HG03469 (cell line): Measurements from ENCODE around the gene POPDC3.
"Not testable (repeated sequence)": the region's sequence is repeated elsewhere in the genome, so short reads cannot be mapped to it uniquely, and the experiment has no call there.

Experiments used
- ATAC-seq: cut with Tn5 transposase; IDR thresholded peaks from one replicate; pipeline ENCODE4 v1.9.1; 2021; ENCODE audit warnings: mild to moderate bottlenecking, moderate library complexity, moderate number of reproducible peaks; ENCODE audit not compliant: unreplicated experiment

POPDC3 gene

DNA sequence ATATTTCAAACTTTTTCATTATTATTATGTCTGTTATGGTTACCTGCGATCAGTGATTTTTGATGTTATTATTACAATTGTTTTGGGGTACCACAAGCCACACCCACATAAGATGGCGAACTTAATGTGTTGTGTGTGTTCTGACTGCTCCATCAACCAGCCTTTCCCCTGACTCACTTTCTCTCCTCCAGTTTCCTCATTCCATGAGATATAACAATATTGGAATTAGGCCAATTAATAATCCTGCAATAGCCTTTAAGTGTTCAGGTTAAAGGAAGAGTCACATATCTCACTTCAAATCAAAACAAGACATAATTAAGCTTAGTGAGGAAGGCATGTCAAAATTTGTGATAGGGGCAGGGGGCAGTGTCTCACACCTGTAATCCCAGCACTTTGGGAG lies 16.3 kb upstream of the POPDC3 start:
- ATAC-seq = no peak

DNA sequence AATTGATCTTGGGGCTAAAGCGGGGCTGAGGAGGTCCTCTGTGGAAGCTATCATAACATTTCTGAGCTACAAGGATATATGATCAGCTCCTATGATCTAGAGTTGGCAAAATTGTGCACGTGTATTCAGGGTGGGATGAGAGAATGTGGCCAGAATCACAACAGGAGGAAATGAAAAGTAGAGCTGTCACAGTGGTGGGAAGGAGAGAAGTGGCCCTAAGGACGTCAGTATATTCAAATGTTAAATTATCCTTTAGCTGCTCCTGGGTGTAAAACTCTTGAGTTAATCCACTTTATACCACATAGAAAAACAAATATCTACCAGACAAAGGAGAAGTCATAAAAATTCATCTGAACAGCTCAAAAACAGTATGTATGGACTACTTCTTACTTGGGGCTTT lies 14.8 kb upstream of the POPDC3 start:
- ATAC-seq = no peak

DNA sequence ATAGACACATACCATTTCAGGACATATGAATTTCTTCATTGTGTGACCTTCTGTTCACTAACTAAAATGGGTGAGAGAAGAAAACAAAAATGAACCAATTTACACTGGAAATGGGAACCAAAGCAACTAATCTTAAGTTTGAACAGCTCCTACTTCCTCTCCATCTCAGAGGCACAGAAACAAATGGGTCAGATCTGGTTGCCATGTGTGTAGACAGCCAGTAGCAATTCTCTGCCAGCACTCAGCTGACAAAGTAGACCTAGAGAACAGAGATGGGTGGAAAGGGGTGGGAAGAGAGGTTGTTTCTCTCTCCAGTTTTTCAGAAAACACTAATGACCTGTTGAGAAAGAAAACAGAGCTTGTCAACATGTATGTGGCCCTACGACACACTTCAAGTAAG lies 14.3 kb upstream of the POPDC3 start:
- no peak for ATAC-seq

DNA sequence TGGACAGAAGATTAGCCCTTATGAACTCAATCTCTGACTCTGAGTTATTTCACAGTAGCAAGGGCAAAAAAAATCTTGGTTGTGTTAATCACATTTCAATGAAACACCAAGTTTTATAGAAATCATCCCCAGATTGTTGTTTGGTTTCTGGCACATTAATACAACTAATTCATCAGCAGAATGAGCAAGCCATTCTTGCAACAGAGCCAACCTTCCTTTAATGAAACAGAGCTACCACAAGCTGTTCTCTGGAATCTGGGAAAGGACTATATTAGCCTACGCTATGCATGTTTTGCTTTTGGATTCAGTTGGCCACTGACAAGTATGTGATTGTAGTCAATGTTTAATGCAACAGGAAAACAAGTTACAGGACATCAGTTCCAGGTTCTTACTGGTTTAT lies 13.8 kb upstream of the POPDC3 start:
- ATAC-seq = no peak

DNA sequence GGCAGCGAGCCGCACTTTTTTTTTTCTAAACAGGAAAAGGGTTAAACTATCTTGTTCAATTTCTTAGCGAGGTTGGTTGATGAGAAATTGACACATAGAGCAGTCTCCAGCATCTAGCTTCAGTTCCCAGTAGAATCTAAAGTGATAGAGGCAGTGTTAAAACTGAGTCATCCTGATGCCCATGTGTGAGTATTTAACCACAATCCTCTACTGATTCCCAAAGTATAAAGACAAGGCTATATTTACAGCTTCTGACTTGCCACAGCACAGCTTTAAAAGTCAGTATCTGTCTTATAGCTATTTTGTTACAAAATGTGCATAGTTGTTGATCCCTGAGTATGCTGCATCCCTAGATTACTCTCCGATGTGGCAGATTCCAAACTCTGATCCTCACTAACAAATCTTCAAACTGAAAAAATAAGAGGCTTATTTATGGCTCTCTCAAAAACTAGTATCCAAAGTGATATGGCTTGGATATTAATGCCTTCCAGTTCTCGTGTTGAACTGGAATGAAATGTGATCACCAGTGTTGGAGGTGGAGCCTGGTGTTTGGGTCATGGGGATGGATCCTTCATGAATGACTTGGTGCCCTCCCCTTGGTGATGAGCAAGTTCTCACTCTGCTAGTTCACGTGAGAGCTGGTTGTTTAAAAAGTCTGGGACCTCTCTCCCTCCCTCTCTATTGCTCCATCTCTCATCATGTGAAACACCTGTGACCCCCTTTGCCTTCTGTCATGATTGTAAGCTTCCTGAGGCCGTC lies 13.1 kb upstream of the POPDC3 start:
- ATAC-seq = no peak

DNA sequence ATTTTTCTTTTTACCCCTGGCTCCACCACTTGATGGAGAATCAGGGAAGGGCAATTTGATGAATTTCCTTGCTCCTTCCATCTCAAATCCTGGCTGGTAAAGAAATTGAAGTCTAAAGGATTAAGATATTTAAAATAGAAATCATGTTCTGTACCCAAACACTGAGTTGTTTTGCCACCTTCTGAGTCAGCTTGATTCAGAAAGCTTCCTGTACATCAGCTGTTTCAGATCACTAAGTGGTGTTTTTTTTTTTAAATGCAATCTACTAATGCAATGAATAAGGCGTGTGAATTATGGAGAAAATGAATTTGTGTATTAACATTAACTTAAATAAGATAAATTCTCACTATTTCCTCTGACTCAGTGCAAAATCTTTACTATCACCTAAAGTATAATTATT lies 11.5 kb upstream of the POPDC3 start:
- no peak for ATAC-seq

DNA sequence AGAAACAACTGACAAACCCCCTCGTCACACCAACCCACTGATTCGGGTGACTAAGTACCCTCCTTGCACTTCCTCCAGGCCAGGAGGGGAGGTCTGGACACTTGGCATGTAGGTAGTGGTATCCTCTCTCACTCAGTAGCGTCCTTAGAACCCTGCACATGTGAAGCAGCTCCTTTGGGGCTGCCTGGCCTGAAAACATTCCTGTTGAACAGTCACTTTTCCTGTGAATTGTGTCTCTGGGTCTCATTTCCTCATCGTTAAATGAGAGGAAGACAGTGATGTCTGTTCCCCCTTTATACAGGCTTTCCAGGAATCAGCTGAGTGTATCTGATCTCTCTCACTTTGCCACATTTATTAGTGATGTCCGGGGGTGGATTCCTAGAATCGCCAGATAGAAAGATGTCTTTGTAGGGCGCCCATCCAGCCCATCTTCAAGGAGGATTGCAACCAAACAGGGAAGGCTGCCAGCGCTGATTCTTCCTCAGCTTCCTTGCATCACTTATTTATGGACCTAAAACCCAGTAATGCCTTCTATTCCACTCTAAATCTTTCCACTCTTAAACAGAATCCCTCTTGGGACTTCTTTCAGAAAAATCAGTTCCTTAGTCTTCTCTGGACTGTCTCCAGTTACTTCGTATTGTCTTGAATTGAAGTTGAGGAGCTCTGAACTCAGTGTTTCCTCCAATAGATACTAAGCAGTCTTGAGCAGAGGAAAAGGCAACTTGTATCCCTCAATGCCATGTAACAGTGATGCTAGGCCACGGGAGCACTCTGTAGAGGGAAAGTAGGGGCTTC lies 9.4 kb upstream of the POPDC3 start:
- ATAC-seq = no peak

DNA sequence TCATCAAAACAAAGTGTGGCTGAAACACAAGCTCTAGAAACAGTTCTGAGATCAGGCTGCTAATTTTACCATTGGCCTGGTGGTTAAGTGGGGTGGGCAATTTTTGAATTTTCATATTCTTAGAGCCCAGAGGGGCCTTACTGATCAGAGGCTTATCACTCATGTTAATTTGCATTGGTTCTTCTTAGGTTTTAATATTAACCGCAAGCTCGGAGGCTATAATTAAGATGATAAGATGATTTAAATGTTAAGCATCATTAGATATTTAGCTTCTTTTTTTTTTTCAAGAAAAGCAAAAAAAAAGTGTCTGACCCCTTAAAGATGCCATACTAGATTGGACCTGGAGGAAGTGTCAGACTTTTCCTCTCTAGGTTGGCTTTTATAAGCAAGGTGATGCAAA lies 8.4 kb upstream of the POPDC3 start:
- ATAC-seq = no peak

DNA sequence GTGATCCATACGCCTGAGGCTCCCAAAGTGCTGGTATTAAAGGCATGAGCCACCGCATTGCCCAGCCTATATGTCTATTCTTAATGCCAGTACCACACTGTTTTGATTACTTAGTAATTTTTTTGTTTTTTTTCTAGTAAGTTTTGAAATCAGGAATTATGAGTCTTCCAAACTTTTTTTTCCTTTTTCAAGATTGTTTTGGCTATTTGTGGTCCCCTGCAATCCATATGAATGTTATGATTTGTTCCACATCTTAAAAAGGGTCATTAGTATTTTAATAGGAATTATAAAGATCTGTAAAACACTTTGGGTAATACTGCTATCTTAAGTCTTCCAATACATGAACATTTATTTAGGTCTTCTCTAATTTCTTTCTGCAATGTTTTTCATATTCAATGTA lies 6.8 kb upstream of the POPDC3 start:
- ATAC-seq = no peak

DNA sequence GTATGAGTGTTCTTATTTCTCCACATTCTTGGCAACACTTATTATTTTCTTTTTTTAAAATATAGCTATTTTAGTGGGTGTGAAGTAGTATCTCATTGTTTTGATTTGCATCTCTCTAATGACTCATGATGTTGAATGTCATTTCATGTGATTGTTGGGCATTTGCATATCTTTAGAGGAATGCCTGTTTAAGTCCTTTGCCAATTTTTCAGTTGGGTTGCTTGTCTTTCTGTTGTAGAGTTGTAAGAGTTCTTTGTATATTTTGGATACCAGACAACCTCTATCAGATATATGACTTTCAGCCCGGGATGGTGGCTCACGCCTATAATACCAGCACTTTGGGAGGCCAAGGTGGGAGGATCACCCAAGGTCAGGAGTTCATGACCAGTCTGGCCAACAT lies 5.1 kb upstream of the POPDC3 start:
- no peak for ATAC-seq

DNA sequence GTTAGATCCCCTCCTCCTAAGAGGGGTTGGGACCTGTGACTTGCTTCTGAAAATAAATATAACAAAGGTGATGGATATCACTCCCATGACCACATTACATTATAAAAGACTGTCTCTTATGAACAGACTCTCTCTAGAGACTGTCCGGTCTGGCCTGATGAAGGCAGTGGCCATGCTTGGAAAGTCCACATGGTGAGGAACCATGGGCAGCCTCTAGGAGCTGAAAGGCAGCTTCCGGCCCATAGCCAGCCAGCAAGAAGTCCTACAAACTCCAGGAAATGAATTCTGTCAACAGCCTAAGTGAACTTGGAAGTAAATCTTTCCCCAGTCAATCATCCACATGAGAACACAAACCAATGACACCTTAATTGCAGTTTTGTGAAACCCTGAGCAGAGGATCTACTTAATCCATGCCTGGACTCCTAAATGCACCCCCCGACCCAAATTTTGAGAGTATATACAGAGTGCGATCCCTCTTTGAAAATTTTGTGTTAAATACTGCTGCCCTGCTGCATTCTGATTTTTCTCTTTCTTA lies 2.2 kb upstream of the POPDC3 start:
- ATAC-seq = no peak

DNA sequence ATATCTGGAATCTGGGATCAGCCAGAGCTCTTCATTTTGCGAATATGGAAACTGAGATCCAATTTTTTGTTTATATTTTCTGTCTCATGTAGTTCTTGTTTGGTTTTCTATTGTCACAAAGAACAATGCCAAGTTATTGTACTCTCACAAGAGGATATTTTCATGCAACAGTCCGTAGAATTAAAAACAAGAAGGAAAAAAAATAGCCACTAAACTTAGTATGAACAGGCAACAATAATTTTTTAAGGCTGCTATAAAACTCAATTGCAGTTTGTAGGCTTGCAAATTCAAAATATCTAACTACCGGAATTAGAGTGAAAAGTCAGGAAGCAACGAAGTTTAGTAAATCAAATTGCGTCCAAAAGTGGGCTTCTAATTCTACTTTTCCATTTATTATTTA lies 1.2 kb downstream of the POPDC3 start:
- ATAC-seq = no peak

DNA sequence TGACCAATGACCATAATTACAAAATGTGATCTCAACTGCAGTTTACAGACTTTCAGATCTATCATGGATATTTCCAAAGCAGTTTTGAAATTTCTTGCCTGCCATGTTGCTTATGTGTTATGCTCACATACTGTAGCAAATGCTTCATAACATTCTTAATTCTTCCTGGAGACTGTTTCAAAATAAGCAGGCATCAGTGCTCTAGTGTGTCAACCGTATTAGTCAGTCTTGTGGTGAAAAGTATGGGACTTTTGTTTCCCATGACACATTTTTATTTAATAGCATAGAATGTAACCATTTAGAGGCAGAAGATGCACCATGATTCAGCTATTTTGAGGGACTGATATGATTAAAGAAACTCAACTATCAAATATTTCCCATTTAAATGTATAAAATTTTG lies 1.7 kb downstream of the POPDC3 start:
- no peak for ATAC-seq

DNA sequence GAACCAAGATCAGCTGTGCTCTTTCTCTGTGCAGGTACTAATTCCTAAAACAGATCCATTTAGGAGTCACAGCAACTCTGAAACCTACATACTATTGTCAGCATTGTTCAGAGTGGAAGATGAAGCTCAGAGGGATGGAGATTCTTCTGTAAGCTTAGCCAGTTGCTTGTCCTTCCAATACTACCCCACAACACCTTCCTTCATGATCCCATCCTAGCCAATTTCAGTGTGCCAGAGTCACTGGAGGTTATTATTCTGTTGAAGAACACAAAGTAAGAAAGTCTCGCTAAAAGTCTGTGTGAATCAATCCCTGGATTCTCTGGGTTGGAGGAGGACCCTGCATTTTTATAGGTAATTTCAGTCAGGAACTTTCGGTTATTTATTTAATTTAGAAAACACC lies 2.3 kb downstream of the POPDC3 start:
- no peak for ATAC-seq

DNA sequence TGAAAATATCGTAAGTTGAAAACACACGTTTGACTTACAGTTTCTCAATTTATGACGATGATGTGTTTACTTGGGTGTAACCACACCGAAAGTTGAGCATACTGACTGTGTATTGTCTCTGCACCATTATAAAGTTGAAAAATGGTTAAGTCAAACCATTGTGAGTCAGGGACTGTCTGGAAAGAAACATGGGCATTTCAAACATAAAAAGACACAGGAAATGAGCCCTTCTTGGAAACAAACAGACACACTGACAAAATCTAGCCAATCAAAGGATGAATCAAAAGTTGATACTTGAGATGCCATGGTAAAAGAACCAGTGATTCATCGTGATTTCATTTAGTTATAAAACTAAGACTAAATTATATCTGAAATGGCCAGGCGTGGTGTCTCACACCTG lies 5.3 kb downstream of the POPDC3 start:
- no peak for ATAC-seq

DNA sequence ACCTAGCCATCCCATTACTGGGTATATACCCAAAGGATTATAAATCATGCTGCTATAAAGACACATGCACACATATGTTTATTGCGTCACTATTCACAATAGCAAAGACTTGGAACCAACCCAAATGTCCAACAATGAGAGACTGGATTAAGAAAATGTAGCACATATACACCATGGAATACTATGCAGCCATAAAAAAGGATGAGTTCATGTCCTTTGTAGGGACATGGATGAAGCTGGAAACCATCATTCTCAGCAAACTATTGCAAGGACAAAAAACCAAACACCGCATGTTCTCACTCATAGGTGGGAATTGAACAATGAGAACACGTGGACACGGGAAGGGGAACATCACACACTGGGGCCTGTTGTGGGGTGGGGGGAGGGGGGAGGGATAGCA lies 7.3 kb downstream of the POPDC3 start:
- ATAC-seq = not testable (repeated sequence)

DNA sequence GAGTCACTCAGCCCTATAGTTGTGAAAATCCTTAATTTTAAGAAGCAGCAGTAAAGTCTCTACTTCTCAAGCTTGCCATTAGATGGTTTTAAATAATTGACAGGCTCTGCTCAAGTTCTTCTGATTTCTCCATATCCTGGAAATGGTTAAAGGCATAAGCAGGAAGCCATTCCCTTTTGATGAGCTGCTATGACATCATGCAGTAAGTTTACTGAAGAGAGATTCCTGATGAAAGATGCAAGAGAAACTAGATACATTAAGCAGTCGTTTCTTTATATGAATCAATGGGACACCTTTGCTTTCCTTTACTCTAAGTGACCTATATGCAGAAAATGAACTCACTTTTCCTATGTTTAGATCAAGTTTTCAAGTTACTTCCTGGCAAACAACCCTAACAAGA lies 9.8 kb downstream of the POPDC3 start:
- ATAC-seq = no peak

DNA sequence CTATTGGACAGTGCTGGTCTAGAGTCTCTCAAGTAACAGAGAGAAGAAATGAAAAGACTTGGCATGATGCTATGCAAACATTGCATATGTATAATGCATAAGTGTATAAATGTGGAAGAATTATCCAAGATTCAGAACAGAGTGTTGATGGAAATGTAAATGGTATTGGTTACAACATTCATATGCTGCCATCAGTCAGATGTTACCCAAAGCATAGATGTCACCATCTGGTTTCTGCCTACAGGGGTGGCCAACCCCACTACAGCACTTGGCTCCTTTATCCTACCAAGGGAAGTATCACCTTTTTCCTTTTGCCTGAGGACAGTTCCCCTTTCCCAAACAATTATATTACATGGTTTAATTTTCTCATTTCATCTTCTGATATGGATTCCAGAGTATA lies 11.9 kb downstream of the POPDC3 start:
- no peak for ATAC-seq

DNA sequence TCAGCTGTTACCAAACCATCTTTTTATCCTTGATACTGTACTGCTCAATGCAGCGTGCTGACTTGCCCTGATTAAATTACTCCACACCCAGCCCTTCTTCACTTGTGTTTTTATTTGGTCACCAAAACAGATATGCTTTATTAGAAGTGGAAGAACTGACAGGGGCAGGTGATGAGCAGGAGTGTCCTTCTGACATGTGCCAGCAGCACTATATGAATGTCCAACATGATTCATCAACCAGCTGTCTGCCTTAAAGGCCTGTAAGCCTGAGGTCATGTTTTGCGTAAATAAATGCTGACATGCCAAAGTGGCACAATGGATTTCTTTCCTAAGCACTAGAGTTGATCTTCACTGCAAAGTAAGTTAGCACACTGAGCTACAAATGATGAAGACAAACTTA lies 15.4 kb downstream of the POPDC3 start:
- ATAC-seq = no peak

DNA sequence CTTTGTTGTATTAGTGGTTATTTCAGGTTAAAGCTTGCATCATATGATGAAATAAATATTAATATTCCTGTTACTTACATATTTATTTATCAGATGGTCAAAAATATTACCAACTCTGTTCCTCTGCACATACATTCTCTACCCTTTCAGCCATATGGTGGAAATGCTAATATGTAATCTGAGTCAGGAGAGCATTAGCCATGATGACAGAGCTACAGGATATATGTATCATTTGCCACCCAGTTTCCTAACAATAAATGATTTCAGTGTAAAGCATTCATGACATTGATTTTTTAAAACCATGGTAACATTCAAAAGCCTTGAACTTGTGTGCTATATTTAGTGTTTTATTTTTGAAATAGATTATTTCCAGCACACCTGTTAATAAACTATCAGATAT lies 16.6 kb downstream of the POPDC3 start:
- ATAC-seq = no peak

DNA sequence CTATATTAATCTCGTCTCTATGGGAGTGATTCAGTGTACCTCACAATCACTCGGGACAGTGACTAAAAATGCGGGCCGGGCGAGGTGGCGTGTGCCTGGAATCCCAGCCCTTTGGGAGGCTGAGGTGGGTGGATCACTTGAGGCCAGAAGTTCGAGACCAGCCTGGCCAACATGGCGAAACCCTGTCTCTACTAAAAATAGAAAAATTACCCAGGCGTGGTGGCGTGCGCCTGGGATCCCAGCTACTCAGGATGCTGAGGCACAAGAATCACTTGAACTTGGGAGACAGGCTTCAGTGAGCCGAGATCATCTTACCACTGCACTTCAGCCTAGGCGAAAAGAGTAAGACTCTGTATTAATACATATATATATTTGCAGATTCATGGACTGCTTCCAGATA lies 17.4 kb downstream of the POPDC3 start:
- no peak for ATAC-seq

DNA sequence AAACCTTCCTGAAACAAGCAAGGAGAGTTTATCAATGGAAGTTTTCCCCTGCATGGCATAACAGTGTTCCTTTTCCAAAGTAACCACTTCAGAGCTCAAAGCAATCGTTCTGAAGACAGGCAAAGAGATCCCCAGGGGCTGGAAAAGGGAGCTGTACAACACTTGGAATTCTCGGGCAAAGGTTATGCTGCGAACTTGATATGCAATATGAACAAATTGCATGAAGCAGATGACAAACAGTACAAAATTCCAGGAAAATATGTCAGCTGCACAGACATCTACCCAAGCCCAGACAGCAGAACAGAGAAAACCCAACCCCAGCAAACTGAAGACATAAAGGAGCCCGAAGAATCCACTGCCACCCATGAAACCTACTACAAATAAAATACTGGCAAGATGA lies 18.4 kb downstream of the POPDC3 start:
- no peak for ATAC-seq
